ENCODE measurements around the gene NLRP12. TPM values are rescaled to one million over a fixed set of nuclear protein-coding genes. Genes with fewer than 3 reads are reported as not detected.

NLRP12 gene
- total and polyA plus RNA-seq, 2 donors (not counting 3 experiments of a cell fraction or from before 2014, with no cell fraction given), result 0.46 to 0.73 TPM

DNA sequence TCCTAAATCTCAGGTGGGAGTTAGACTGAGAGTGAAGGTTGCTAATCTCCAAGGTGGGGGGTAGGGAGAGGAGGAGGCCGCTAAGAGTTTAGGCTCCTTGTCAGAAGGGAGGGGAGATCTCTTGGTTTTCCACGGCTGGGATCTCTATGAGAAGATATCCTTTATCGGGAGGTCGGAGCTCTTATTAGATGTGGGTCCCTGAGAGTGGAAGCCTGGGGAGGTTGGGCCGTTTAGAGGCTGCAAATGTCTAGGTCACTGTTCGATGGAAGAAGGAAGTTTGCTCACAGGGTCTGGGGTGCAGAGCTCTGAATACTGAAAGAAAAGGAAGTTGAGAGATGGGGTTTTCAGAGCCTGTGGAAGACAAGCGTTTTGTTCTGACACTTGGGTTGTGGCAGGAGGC lies 47.3 kb upstream of the NLRP12 start:
- FAIRE-seq (no peak), DNase-seq (ENCODE audit: low read depth, low spot score) (no peak)
- Histone ChIP-seq H3K4me2 (ENCODE audit: insufficient read depth, low read length) (no peak overlapping the region), H2AFZ (ENCODE audit: low read depth, low read length) (no peak overlapping the region), H3K9me1 (replicated peaks; ENCODE audit: control insufficient read depth, extremely low read depth, insufficient read depth, low read length) (no peaks in the 10 kb centered on the region), H3K36me3 (ENCODE audit: control insufficient read depth in 2 of 2, extremely low read depth in 1 of 2, insufficient read depth in 2 of 2, low read length in 2 of 2) (peaks cover 0 to 17% of the 10 kb centered on the region in 2 experiments), H3K9ac (replicated peaks; ENCODE audit: extremely low read depth, insufficient read depth, low read length) (no peak overlapping the region), H4K20me1 (replicated peaks; ENCODE audit: control insufficient read depth, extremely low read depth, insufficient read depth, low read length) (no peaks in the 10 kb centered on the region), H3K27me3 (ENCODE audit: control insufficient read depth in 2 of 2, insufficient read depth in 2 of 2, low read length in 2 of 2) (no peaks in the 10 kb centered on the region), H3K27ac (ENCODE audit: insufficient read depth, low read depth, low read length) (no peak overlapping the region), H3K4me3 (replicated peaks in 1 of 3; ENCODE audit: insufficient read depth in 1 of 3, low read depth in 1 of 3, low read length in 3 of 3) (no peak overlapping the region), H3K4me1 (ENCODE audit: control insufficient read depth, extremely low read depth, insufficient read depth, low read length) (peaks cover 8% of the 10 kb centered on the region), H3K9me3 (replicated peaks; ENCODE audit: control insufficient read depth, insufficient read depth, low read length) (no peaks in the 10 kb centered on the region), H3K79me2 (ENCODE audit: control insufficient read depth, insufficient read depth, low read length) (peaks cover 29% of the 10 kb centered on the region)
- POLR2A ChIA-PET, result no interaction called here
- no TSS peak for BruUV-seq (replicated peaks)
- intact Hi-C loops (cut with micrococcal nuclease) (no loop called here), dilution Hi-C loops (cut with MboI; ENCODE audit: extremely low pct_ligation_motif_present, low sequenced_read_pairs) (no loop called here)
- CTCF ChIA-PET, result interaction anchor here (1.0 to 1.3 kb wide), 2 partner anchors 10 to 159 kb away, joined by 4 to 6 read pairs; partner anchors contain the start of gene PRKCG
- no peak for TF ChIP-seq POLR2A (IDR thresholded peaks at IDR 0.05; ENCODE audit: low read depth, low read length)
- TF ChIP-seq CTCF (IDR thresholded peaks at IDR 0.05; ENCODE audit: extremely low read depth in 1 of 2, insufficient read depth in 1 of 2, low read depth in 1 of 2, low read length in 2 of 2), result no peak
- TF ChIP-seq JUN (IDR thresholded peaks at IDR 0.05; ENCODE audit: borderline replicate concordance, insufficient read depth, insufficient read length, low read depth), result no peak
- no peak for TF ChIP-seq POLR2AphosphoS5 (IDR thresholded peaks at IDR 0.05; ENCODE audit: insufficient read depth, low read depth, low read length)
- no peak for TF ChIP-seq FOS (IDR thresholded peaks at IDR 0.05; ENCODE audit: borderline replicate concordance, insufficient read depth, low read length)
- TF ChIP-seq GATA2 (IDR thresholded peaks at IDR 0.05; ENCODE audit: insufficient read depth, insufficient read length, low read depth, low read length), result no peak
- no peak for TF ChIP-seq MYC (IDR thresholded peaks at IDR 0.05; ENCODE audit: low read depth, low read length)
- no peak for TF ChIP-seq EZH2 (IDR thresholded peaks at IDR 0.05; ENCODE audit: borderline replicate concordance, low read depth, low read length, severe bottlenecking)
- no peak for TF ChIP-seq MAX (IDR thresholded peaks at IDR 0.05; ENCODE audit: insufficient read depth, insufficient read length)
